ENCODE data around the gene BCL11A.
A peak's percentile ranks its signal among the peaks of the same experiment; 100 is the strongest.
"Not testable (repeated sequence)": the region's sequence is repeated elsewhere in the genome, so short reads cannot be mapped to it uniquely, and the experiment has no call there.

BCL11A gene

GRCh38 chr2:60429681-60430080 lies 123.8 kb downstream of the BCL11A start:
- no peak for DNase-seq (ENCODE audit: low read depth)

GRCh38 chr2:60426880-60427279 lies 126.6 kb downstream of the BCL11A start:
- DNase-seq (ENCODE audit: low read depth), result no peak

GRCh38 chr2:60426341-60426740 lies 127.1 kb downstream of the BCL11A start:
- DNase-seq (ENCODE audit: low read depth), result no peak

GRCh38 chr2:60424233-60424632 lies 129.2 kb downstream of the BCL11A start:
- DNase-seq (ENCODE audit: low read depth), result no peak

GRCh38 chr2:60423505-60423904 lies 129.9 kb downstream of the BCL11A start:
- no peak for DNase-seq (ENCODE audit: low read depth)

GRCh38 chr2:60422826-60423483 lies 130.5 kb downstream of the BCL11A start:
- no peak for DNase-seq (ENCODE audit: low read depth)

GRCh38 chr2:60417210-60417609 lies 136.2 kb downstream of the BCL11A start:
- not testable (repeated sequence) for DNase-seq (ENCODE audit: low read depth)

- peak; percentile 55 for DNase-seq (ENCODE audit: low read depth)
Observed at GRCh38 chr2:60416221-60417008, 137.0 kb downstream of the BCL11A start.

- no peak for DNase-seq (ENCODE audit: low read depth)
Observed at GRCh38 chr2:60415814-60416213, 137.6 kb downstream of the BCL11A start.

- DNase-seq (ENCODE audit: low read depth), result peak; percentile 91
Observed at GRCh38 chr2:60414495-60415138, 138.8 kb downstream of the BCL11A start.

- DNase-seq (ENCODE audit: low read depth), result no peak
Observed at GRCh38 chr2:60413814-60414168, 139.7 kb downstream of the BCL11A start.

- peak; percentile 10 for DNase-seq (ENCODE audit: low read depth)
Observed at GRCh38 chr2:60413069-60413813, 140.2 kb downstream of the BCL11A start.

GRCh38 chr2:60412620-60413019 lies 140.8 kb downstream of the BCL11A start:
- no peak for DNase-seq (ENCODE audit: low read depth)

- no peak for DNase-seq (ENCODE audit: low read depth)
Observed at GRCh38 chr2:60412027-60412426, 141.4 kb downstream of the BCL11A start.

GRCh38 chr2:60411295-60411694 lies 142.2 kb downstream of the BCL11A start:
- peak; percentile 25 for DNase-seq (ENCODE audit: low read depth)

GRCh38 chr2:60410456-60411146 lies 142.9 kb downstream of the BCL11A start:
- DNase-seq (ENCODE audit: low read depth), result no peak

- no peak for DNase-seq (ENCODE audit: low read depth)
Observed at GRCh38 chr2:60409531-60409871, 144.0 kb downstream of the BCL11A start.

- no peak for DNase-seq (ENCODE audit: low read depth)
Observed at GRCh38 chr2:60408811-60409530, 144.5 kb downstream of the BCL11A start.

GRCh38 chr2:60408207-60408606 lies 145.2 kb downstream of the BCL11A start:
- peak; percentile 41 for DNase-seq (ENCODE audit: low read depth)

GRCh38 chr2:60407398-60407797 lies 146.1 kb downstream of the BCL11A start:
- DNase-seq (ENCODE audit: low read depth), result no peak

GRCh38 chr2:60406192-60406591 lies 147.3 kb downstream of the BCL11A start:
- DNase-seq (ENCODE audit: low read depth), result peak; percentile 16
